Motor neuron (in vitro differentiated cells): Measurements from ENCODE around the gene CTNS. TPM values are rescaled to one million over a fixed set of nuclear protein-coding genes. Genes with fewer than 3 reads are reported as not detected.

Experiments
- ATAC-seq, 8 experiments: fragments of 200-7000 bp; cut with Tn5 transposase; replicated peaks in 6 of 8; 2 replicates each; pipeline ENCODE4 v1.8.0; 2021; ENCODE audit warnings: mild to moderate bottlenecking in 8 of 8, moderate library complexity in 8 of 8
- H3K27ac ChIP-seq, 2 donors: fragments of 250-450 bp; sonication (Bioruptor Pico); 2 replicates each; pipeline ENCODE4 v1.9.0; 2021; ENCODE audit warnings: antibody characterized with exemption in 2 of 2, mild to moderate bottlenecking in 2 of 2, moderate library complexity in 1 of 2
- H3K4me1 ChIP-seq, 2 donors: fragments of 250-450 bp; sonication (Bioruptor Pico); replicated peaks in 1 of 2; 2 replicates each; pipeline ENCODE4 v1.6.1; 2021; ENCODE audit warnings: antibody characterized with exemption in 2 of 2, mild to moderate bottlenecking in 2 of 2, moderate library complexity in 1 of 2
- H3K4me3 ChIP-seq, 5 donors: fragments of 250-450 bp; sonication (Bioruptor Pico); 2 replicates each; pipeline ENCODE4 v1.9.0; 2021; ENCODE audit warnings: antibody characterized with exemption in 5 of 5, mild to moderate bottlenecking in 5 of 5, moderate library complexity in 4 of 5
- WGBS, 10 experiments: fragments of 450-650 bp; shearing (Covaris generic); methylation state at CpG; one replicate each; pipeline ENCODE4 v1.0.0; 2022; 5-methylcytosine and 5-hydroxymethylcytosine counted together
- in situ Hi-C, 9 experiments: fragments of 400-800 bp; cut with MboI; loops; one replicate each; pipeline ENCODE4 v1.15.0; 2021; ENCODE audit warnings: low sequenced_read_pairs in 9 of 9, low pct_unique_long_range_greater_than_20kb in 2 of 9; ENCODE audit not compliant: unreplicated experiment in 9 of 9
- total RNA-seq, 8 experiments: library from RNA; unstranded; fragments of 300-600 nt; gene quantifications; 2 replicates each; pipeline versions ENCODE4 v1.2.3 to v1.2.4, GENCODE V29; 2022

Gene CTNS
- total RNA-seq, 8 experiments from 2014 or later, result 3.0 to 16.6 (median 10.9) TPM

GRCh38 chr17:3685174-3685573 lies 48.6 kb downstream of the CTNS start:
- Histone ChIP-seq H3K27ac (no peak overlapping the region), H3K4me3 (no peak overlapping the region), H3K4me1 (peaks cover 0 to 5% of the 10 kb centered on the region in 2 donors)
- ATAC-seq, result no peak
- WGBS, 10 experiments, result 69 to 80% methylated on average over 1 to 4 of the region's 13 CpGs; no CpG with 5 or more reads in 8 of the 10 experiments
- in situ Hi-C loops, result no loop called here

- WGBS, 10 experiments, result 68 to 73% (median 69%) methylated on average over 8 to 10 of the region's 19 CpGs; no CpG with 5 or more reads in 7 of the 10 experiments
- no peak overlapping the region for H3K4me3 ChIP-seq
- no peak overlapping the region for H3K27ac ChIP-seq
- in situ Hi-C loops, result no loop called here
- ATAC-seq, result peak in 6 of 8 experiments; percentile 6 to 88 (median 79)
- peaks cover 0 to 5% of the 10 kb centered on the region in 2 donors for H3K4me1 ChIP-seq
Measured at GRCh38 chr17:3688027-3688553, 51.5 kb downstream of the CTNS start.

GRCh38 chr17:3688852-3689261 lies 52.3 kb downstream of the CTNS start:
- WGBS, 10 experiments, result 60 to 67% methylated on average over 2 to 3 of the region's 14 CpGs; no CpG with 5 or more reads in 8 of the 10 experiments
- Histone ChIP-seq H3K4me1 (peaks cover 0 to 5% of the 10 kb centered on the region in 2 donors), H3K4me3 (no peak overlapping the region), H3K27ac (no peak overlapping the region)
- in situ Hi-C loops, result no loop called here
- peak in 1 of 8 experiments; percentile 13 for ATAC-seq

- Histone ChIP-seq H3K4me3 (no peak overlapping the region), H3K27ac (no peak overlapping the region), H3K4me1 (peaks cover 0 to 7% of the 10 kb centered on the region in 2 donors)
- in situ Hi-C loops, result no loop called here
- no peak for ATAC-seq
- WGBS, 10 experiments, result 91 to 100% methylated on average over 2 to 10 of the region's 44 CpGs; no CpG with 5 or more reads in 8 of the 10 experiments
Measured at GRCh38 chr17:3689262-3690093, 52.9 kb downstream of the CTNS start.

- in situ Hi-C loops, result no loop called here
- Histone ChIP-seq H3K4me1 (peaks cover 5 to 14% of the 10 kb centered on the region in 2 donors), H3K4me3 (no peak overlapping the region), H3K27ac (no peak overlapping the region)
- WGBS, 10 experiments, result 60 to 92% (median 80%) methylated on average over 1 to 7 of the region's 22 CpGs; no CpG with 5 or more reads in 7 of the 10 experiments
- ATAC-seq, result peak in 2 of 8 experiments; percentile 12 to 28
Measured at GRCh38 chr17:3690094-3690715, 53.6 kb downstream of the CTNS start.

GRCh38 chr17:3691617-3692067 lies 55.1 kb downstream of the CTNS start:
- no peak for ATAC-seq

GRCh38 chr17:3692346-3692745 lies 55.8 kb downstream of the CTNS start:
- ATAC-seq, result no peak
- in situ Hi-C loops, result no loop called here
- WGBS, 10 experiments, result 40 to 94% (median 77%) methylated on average over 1 to 6 of the region's 9 CpGs; no CpG with 5 or more reads in 4 of the 10 experiments
- peaks cover 9 to 22% of the 10 kb centered on the region in 2 donors for H3K4me1 ChIP-seq
- H3K27ac ChIP-seq, result no peak overlapping the region
- H3K4me3 ChIP-seq, result no peak overlapping the region

More at GRCh38 chr17:3691617-3692067, 55.1 kb downstream of the CTNS start:
- in situ Hi-C loops, result no loop called here
- Histone ChIP-seq H3K4me1 (peaks cover 9 to 22% of the 10 kb centered on the region in 2 donors), H3K4me3 (no peak overlapping the region), H3K27ac (no peak overlapping the region)
- WGBS, 10 experiments, result 80 to 100% (median 90%) methylated on average over 1 to 5 of the region's 16 CpGs; no CpG with 5 or more reads in 7 of the 10 experiments

GRCh38 chr17:3693141-3693540 lies 56.6 kb downstream of the CTNS start:
- WGBS, 10 experiments, result 58 to 100% (median 83%) methylated on average over 1 to 4 of the region's 4 CpGs; no CpG with 5 or more reads in 1 of the 10 experiments
- no peak overlapping the region for H3K4me3 ChIP-seq
- H3K27ac ChIP-seq, result no peak overlapping the region
- H3K4me1 ChIP-seq, result peaks cover 9 to 20% of the 10 kb centered on the region in 2 donors
- in situ Hi-C loops, result no loop called here
- ATAC-seq, result no peak

GRCh38 chr17:3693829-3694231 lies 57.3 kb downstream of the CTNS start:
- Histone ChIP-seq H3K4me3 (no peak overlapping the region), H3K4me1 (peaks cover 9 to 17% of the 10 kb centered on the region in 2 donors), H3K27ac (no peak overlapping the region)
- peak in 2 of 8 experiments; percentile 10 to 31 for ATAC-seq
- 0 to 100% (median 86%) methylated on average over 1 to 6 of the region's 9 CpGs; no CpG with 5 or more reads in 1 of the 10 experiments for WGBS, 10 experiments
- in situ Hi-C loops, result no loop called here

- 0 to 80% (median 0%) methylated on average over 1 to 3 of the region's 17 CpGs; no CpG with 5 or more reads in 7 of the 10 experiments for WGBS, 10 experiments
- in situ Hi-C loops, result no loop called here
- Histone ChIP-seq H3K27ac (no peak overlapping the region), H3K4me3 (peak overlapping the region in 3 of 5 donors; percentile 23 to 32 (median 30)), H3K4me1 (peaks cover 9 to 17% of the 10 kb centered on the region in 2 donors)
- ATAC-seq, result peak; percentile 13 to 53 (median 22)
Measured at GRCh38 chr17:3695129-3695722, 58.7 kb downstream of the CTNS start.

GRCh38 chr17:3695723-3696411 lies 59.3 kb downstream of the CTNS start, which contains the start of gene P2RX5:
Gene P2RX5, minus strand, starts transcription at chr17:3696155. Its CDS starts 150 bp downstream, at chr17:3696005.
- Histone ChIP-seq H3K27ac (no peak within 1 kb of the TSS), H3K4me3 (peak within 1 kb of the TSS; percentile 22 to 32 (median 30)), H3K4me1 (peaks cover 9 to 17% of the 10 kb centered on the region in 2 donors)
- in situ Hi-C loops, result no loop called here
- 0 to 27% (median 3%) methylated on average over 2 to 5 of the region's 65 CpGs; no CpG with 5 or more reads in 6 of the 10 experiments for WGBS, 10 experiments
- peak; percentile 36 to 82 (median 73) for ATAC-seq

GRCh38 chr17:3697103-3697476 lies 60.5 kb downstream of the CTNS start:
- ATAC-seq, result no peak
- peaks cover 9 to 17% of the 10 kb centered on the region in 2 donors for H3K4me1 ChIP-seq
- no peak overlapping the region for H3K4me3 ChIP-seq
- WGBS, 10 experiments, result 96% methylated on average over 5 of the region's 12 CpGs; no CpG with 5 or more reads in 9 of the 10 experiments
- no peak overlapping the region for H3K27ac ChIP-seq
- in situ Hi-C loops, result no loop called here
